Measurements from ENCODE around the gene LPAR1. TPM values are rescaled to one million over a fixed set of nuclear protein-coding genes. Genes with fewer than 3 reads are reported as not detected.

LPAR1 gene
- total and polyA plus RNA-seq, 2 of the 8 experiments (the other 6 are each of a cell fraction or from before 2014, with no cell fraction given) = 3.4 to 5.1 TPM

DNA sequence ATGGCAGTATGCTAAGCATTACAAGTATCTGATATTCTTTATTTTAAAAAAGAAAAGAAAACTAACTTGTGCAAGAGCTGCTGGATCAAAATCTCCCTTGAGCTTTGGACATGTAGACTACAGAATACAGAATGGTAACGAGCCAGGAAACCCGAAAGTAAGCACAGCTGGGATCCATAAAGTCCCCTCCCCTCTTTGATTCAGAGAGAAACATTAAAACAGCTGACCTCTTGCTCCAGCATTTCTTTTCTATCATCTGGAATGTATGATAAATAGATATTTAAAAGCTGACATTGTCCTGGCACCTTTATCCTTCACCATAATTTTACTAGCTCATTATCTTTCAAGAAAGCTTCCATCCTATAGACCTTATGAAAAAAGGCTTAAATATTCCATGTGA lies 28.2 kb upstream of the LPAR1 start:
- H3K23me2 ChIP-seq (ENCODE audit: low read depth, low read length) = no peaks in the 10 kb centered on the region
- no peaks in the 10 kb centered on the region for H4K20me1 ChIP-seq (replicated peaks in 1 of 2; ENCODE audit: control insufficient read depth in 1 of 2, insufficient read depth in 2 of 2, low read length in 2 of 2)
- no peaks in the 10 kb centered on the region for H3K27me3 ChIP-seq (replicated peaks in 1 of 4; ENCODE audit: control insufficient read depth in 3 of 4, extremely low read depth in 1 of 4, insufficient read depth in 3 of 4, low read length in 3 of 4)
- H3K9me3 ChIP-seq (ENCODE audit: insufficient read depth in 2 of 2, low read depth in 1 of 2, low read length in 1 of 2) = no peaks in the 10 kb centered on the region
- no peak overlapping the region for H4K91ac ChIP-seq (replicated peaks; ENCODE audit: insufficient read length, low read length)
- H2BK12ac ChIP-seq (ENCODE audit: low read depth, low read length) = no peak overlapping the region
- CTCF ChIA-PET (ENCODE audit: partially characterized antibody) = interaction anchor here (0.7 to 1.0 kb wide), 2 partner anchors 8 to 16 kb away, joined by 3 to 4 read pairs; no protein-coding TSS in a partner anchor
- no peaks in the 10 kb centered on the region for H3K36me3 ChIP-seq (ENCODE audit: control insufficient read depth in 2 of 4, insufficient read depth in 4 of 4, low read length in 3 of 4)
- DNase-seq (ENCODE audit: low read depth in 1 of 2, low spot score in 2 of 2) (no peak), FAIRE-seq (no peak)
- H3K23ac ChIP-seq (ENCODE audit: insufficient read length) = no peak overlapping the region
- H3K4me1 ChIP-seq (replicated peaks in 1 of 4; ENCODE audit: control insufficient read depth in 3 of 4, insufficient read depth in 4 of 4, low read length in 3 of 4) = no peaks in the 10 kb centered on the region
- no peak overlapping the region for H2AK5ac ChIP-seq (ENCODE audit: low read depth, low read length)
- H3K4me2 ChIP-seq (ENCODE audit: insufficient read depth in 1 of 2, low read depth in 2 of 2, low read length in 2 of 2) = no peak overlapping the region
- 96% methylated on average over 2 of the region's 2 CpGs; no CpG with 5 or more reads in 1 of the 2 experiments for WGBS, 2 experiments (ENCODE audit: extremely low coverage in 1 of 2, insufficient coverage in 1 of 2, insufficient read length in 1 of 2, insufficient replicate concordance in 2 of 2, low coverage in 1 of 2, low lambda C conversion rate in 2 of 2, missing lambda C conversion rate in 1 of 2)
- no peak overlapping the region for H2BK20ac ChIP-seq (ENCODE audit: low read length)
- H3K4me3 ChIP-seq (ENCODE audit: extremely low read depth in 1 of 4, insufficient read depth in 2 of 4, low read depth in 3 of 4, low read length in 4 of 4) = no peak overlapping the region
- no peak overlapping the region for H3K56ac ChIP-seq (replicated peaks; ENCODE audit: insufficient read length, low read depth, low read length)
- no peak overlapping the region for H2BK15ac ChIP-seq (ENCODE audit: low read length)
- H2BK5ac ChIP-seq (ENCODE audit: low read depth, low read length) = no peak overlapping the region
- H3K18ac ChIP-seq (ENCODE audit: extremely low read depth, low read length) = no peak overlapping the region
- H4K5ac ChIP-seq (ENCODE audit: insufficient read length, low read depth, low read length) = no peak overlapping the region
- H2BK120ac ChIP-seq (replicated peaks; ENCODE audit: low read depth, low read length) = no peak overlapping the region
- no peak overlapping the region for H3K14ac ChIP-seq (ENCODE audit: insufficient read length)
- H3K27ac ChIP-seq (ENCODE audit: low read depth, low read length) = no peak overlapping the region
- no peak overlapping the region for H4K8ac ChIP-seq (ENCODE audit: extremely low read depth, insufficient read depth, low read length)
- H3K4ac ChIP-seq (replicated peaks; ENCODE audit: insufficient read length, low read depth, low read length) = no peak overlapping the region
- H3K79me2 ChIP-seq (ENCODE audit: control insufficient read depth in 1 of 2, insufficient read depth in 2 of 2, low read length in 2 of 2) = no peaks in the 10 kb centered on the region
- H2AFZ ChIP-seq (ENCODE audit: low read length) = no peak overlapping the region
- no peak overlapping the region for H3K9ac ChIP-seq (replicated peaks in 1 of 4; ENCODE audit: extremely low read depth in 1 of 4, low read depth in 3 of 4, low read length in 3 of 4)
- POLR2A ChIA-PET (ENCODE audit: partially characterized antibody) = no interaction called here
- no peaks in the 10 kb centered on the region for H3K79me1 ChIP-seq (ENCODE audit: low read depth, low read length)
- TF ChIP-seq RFX5 (IDR thresholded peaks at IDR 0.05; ENCODE audit: borderline replicate concordance, low read depth, low read length) (no peak), JUND (IDR thresholded peaks at IDR 0.05; ENCODE audit: low read length) (no peak), SP4 (IDR thresholded peaks at IDR 0.05; ENCODE audit: low read length) (no peak), SP1 (IDR thresholded peaks at IDR 0.05; ENCODE audit: low read depth, low read length) (no peak), EGR1 (IDR thresholded peaks at IDR 0.05; ENCODE audit: borderline replicate concordance, low read depth, low read length) (no peak), POLR2A (IDR thresholded peaks at IDR 0.05; ENCODE audit: control extremely low read depth in 1 of 2, low read depth in 2 of 2, low read length in 2 of 2) (no peak), TAF7 (optimal IDR thresholded peaks at IDR 0.05; ENCODE audit: borderline replicate concordance, low read depth, low read length) (no peak), BACH1 (IDR thresholded peaks at IDR 0.05; ENCODE audit: low read length) (no peak), SRF (IDR thresholded peaks at IDR 0.05; ENCODE audit: low read depth, low read length) (no peak)
